ENCODE results near the gene ATP2A3. TPM values are rescaled to one million over a fixed set of nuclear protein-coding genes. Genes with fewer than 3 reads are reported as not detected.

The ATP2A3 gene
- total RNA-seq, 1 experiment from 2014 or later = 3.3 TPM

DNA sequence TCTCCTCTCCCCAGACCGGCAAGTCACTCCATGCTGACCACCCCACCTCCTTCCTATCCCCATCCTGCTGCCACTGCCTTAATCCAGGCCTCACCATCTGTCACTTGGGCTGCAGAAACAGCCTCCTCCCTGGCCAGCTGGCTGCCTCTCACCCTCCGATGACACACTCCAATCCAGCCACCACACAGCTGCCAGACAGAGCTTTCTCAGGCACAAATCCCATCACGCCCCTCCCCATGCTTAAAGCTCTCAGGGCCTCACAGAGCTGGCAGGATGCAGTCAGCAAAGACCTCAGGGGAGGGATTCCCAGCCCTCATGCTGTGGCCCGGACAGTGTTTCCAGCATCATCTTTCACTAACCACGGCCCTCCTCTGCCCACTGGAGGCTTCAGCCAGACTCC lies 85.1 kb downstream of the ATP2A3 start:
- intact Hi-C loops (cut with micrococcal nuclease) = no loop called here
- no peak overlapping the region for H2AFZ ChIP-seq (ENCODE audit: low read length)
- ATAC-seq (no peak), DNase-seq (no peak)
- H3K4me3 ChIP-seq (ENCODE audit: low read length) = no peak overlapping the region
- no peaks in the 10 kb centered on the region for H3K9me3 ChIP-seq (ENCODE audit: low read length)
- no peaks in the 10 kb centered on the region for H3K79me2 ChIP-seq (ENCODE audit: low read length)
- no peak overlapping the region for H3K9ac ChIP-seq (ENCODE audit: low read length)
- H3F3A ChIP-seq (ENCODE audit: low read length, unreplicated experiment) = no peaks in the 10 kb centered on the region
- H3K9me2 ChIP-seq (replicated peaks; ENCODE audit: low read length) = no peaks in the 10 kb centered on the region
- CTCF ChIA-PET = no interaction called here
- H3K4me1 ChIP-seq (ENCODE audit: insufficient read depth, low read length) = no peaks in the 10 kb centered on the region
- H3K27ac ChIP-seq (ENCODE audit: low read length) = no peak overlapping the region
- no peaks in the 10 kb centered on the region for H3K27me3 ChIP-seq (ENCODE audit: low read length)
- H3K36me3 ChIP-seq (ENCODE audit: low read depth, low read length) = peaks cover under 1% of the 10 kb centered on the region
- no TSS peak for BruUV-seq (replicated peaks)
- POLR2A ChIA-PET (ENCODE audit: unreplicated experiment) = no interaction called here
- no peak overlapping the region for H3K4me2 ChIP-seq (ENCODE audit: low read length)
- no peaks in the 10 kb centered on the region for H4K20me1 ChIP-seq (ENCODE audit: low read length)
- TF ChIP-seq EZH2phosphoT487 (IDR thresholded peaks at IDR 0.05; ENCODE audit: borderline replicate concordance, low read length) (no peak), EZH2 (IDR thresholded peaks at IDR 0.05; ENCODE audit: low read length, unreplicated experiment) (no peak)
- TF ChIP-seq, protein P1, sequence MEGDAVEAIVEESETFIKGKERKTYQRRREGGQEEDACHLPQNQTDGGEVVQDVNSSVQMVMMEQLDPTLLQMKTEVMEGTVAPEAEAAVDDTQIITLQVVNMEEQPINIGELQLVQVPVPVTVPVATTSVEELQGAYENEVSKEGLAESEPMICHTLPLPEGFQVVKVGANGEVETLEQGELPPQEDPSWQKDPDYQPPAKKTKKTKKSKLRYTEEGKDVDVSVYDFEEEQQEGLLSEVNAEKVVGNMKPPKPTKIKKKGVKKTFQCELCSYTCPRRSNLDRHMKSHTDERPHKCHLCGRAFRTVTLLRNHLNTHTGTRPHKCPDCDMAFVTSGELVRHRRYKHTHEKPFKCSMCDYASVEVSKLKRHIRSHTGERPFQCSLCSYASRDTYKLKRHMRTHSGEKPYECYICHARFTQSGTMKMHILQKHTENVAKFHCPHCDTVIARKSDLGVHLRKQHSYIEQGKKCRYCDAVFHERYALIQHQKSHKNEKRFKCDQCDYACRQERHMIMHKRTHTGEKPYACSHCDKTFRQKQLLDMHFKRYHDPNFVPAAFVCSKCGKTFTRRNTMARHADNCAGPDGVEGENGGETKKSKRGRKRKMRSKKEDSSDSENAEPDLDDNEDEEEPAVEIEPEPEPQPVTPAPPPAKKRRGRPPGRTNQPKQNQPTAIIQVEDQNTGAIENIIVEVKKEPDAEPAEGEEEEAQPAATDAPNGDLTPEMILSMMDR (conservative IDR thresholded peaks at IDR 0.05; ENCODE audit: low read depth, low read length) = no peak

DNA sequence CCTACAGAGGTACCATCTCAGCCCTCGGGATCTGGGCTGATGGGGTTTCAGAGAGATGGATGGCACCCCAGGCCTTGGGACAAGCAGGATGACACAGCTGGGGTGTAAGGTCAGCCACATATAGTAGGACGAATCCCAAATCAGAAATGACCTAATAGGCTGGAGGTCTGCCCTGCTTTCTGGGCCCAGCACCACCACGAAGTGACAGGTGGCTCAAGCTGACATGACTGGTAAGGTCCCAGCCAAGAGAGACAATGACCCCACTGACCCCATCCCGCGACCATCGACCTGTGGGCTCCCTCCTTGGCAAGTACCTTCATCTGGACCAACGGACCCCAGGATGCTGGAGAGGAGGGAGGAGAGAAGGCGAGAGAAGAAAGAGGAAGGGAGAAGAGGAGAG lies 87.0 kb downstream of the ATP2A3 start:
- Histone ChIP-seq H3K27me3 (ENCODE audit: low read length) (no peaks in the 10 kb centered on the region), H3K9me2 (replicated peaks; ENCODE audit: low read length) (no peaks in the 10 kb centered on the region), H4K20me1 (ENCODE audit: low read length) (no peaks in the 10 kb centered on the region), H3F3A (ENCODE audit: low read length, unreplicated experiment) (no peaks in the 10 kb centered on the region), H2AFZ (ENCODE audit: low read length) (no peak overlapping the region), H3K4me3 (ENCODE audit: low read length) (no peak overlapping the region), H3K9ac (ENCODE audit: low read length) (no peak overlapping the region), H3K4me2 (ENCODE audit: low read length) (no peak overlapping the region), H3K36me3 (ENCODE audit: low read depth, low read length) (peaks cover 4% of the 10 kb centered on the region), H3K27ac (ENCODE audit: low read length) (no peak overlapping the region), H3K9me3 (ENCODE audit: low read length) (no peaks in the 10 kb centered on the region), H3K4me1 (ENCODE audit: insufficient read depth, low read length) (no peaks in the 10 kb centered on the region), H3K79me2 (ENCODE audit: low read length) (no peaks in the 10 kb centered on the region)
- TF ChIP-seq EZH2phosphoT487 (IDR thresholded peaks at IDR 0.05; ENCODE audit: borderline replicate concordance, low read length) (no peak), EZH2 (IDR thresholded peaks at IDR 0.05; ENCODE audit: low read length, unreplicated experiment) (no peak)
- TF ChIP-seq, protein P1 (conservative IDR thresholded peaks at IDR 0.05; ENCODE audit: low read depth, low read length) = no peak
- POLR2A ChIA-PET (ENCODE audit: unreplicated experiment) = no interaction called here
- intact Hi-C loops (cut with micrococcal nuclease) = no loop called here
- DNase-seq (no peak), ATAC-seq (no peak)
- CTCF ChIA-PET = no interaction called here
- no TSS peak for BruUV-seq (replicated peaks)

DNA sequence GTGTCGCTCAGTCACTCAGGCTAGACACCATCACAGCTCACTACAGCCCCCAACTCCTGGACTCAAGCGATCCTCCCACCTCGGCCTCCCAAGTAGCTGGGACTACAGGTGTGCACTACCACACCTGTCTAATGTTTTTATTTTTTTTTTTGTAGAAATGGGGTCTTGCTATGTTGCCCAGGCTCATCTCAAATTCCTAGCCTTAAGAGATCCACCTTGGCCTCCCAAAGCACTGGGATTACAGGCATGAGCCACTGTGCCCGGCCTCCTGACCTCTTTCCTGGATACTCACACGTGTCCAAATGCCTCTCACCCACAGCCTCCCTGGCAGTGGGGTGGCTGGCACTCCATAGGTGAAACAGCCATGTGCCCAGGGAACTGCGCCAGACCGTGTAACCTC lies 88.9 kb downstream of the ATP2A3 start:
- TF ChIP-seq EZH2phosphoT487 (IDR thresholded peaks at IDR 0.05; ENCODE audit: borderline replicate concordance, low read length) (no peak), EZH2 (IDR thresholded peaks at IDR 0.05; ENCODE audit: low read length, unreplicated experiment) (no peak)
- TF ChIP-seq, protein P1 (conservative IDR thresholded peaks at IDR 0.05; ENCODE audit: low read depth, low read length) = no peak
- no peak overlapping the region for H3K4me3 ChIP-seq (ENCODE audit: low read length)
- no peak overlapping the region for H3K27ac ChIP-seq (ENCODE audit: low read length)
- ATAC-seq (no peak), DNase-seq (no peak)
- H3K9ac ChIP-seq (ENCODE audit: low read length) = no peak overlapping the region
- ChIA-PET CTCF (no interaction called here), POLR2A (ENCODE audit: unreplicated experiment) (no interaction called here)
- no peaks in the 10 kb centered on the region for H3K4me1 ChIP-seq (ENCODE audit: insufficient read depth, low read length)
- H4K20me1 ChIP-seq (ENCODE audit: low read length) = no peaks in the 10 kb centered on the region
- no peak overlapping the region for H3K4me2 ChIP-seq (ENCODE audit: low read length)
- H3K9me2 ChIP-seq (replicated peaks; ENCODE audit: low read length) = no peaks in the 10 kb centered on the region
- BruUV-seq (replicated peaks) = no TSS peak
- H3F3A ChIP-seq (ENCODE audit: low read length, unreplicated experiment) = no peaks in the 10 kb centered on the region
- H3K27me3 ChIP-seq (ENCODE audit: low read length) = no peaks in the 10 kb centered on the region
- H3K79me2 ChIP-seq (ENCODE audit: low read length) = no peaks in the 10 kb centered on the region
- intact Hi-C loops (cut with micrococcal nuclease) = no loop called here
- H3K36me3 ChIP-seq (ENCODE audit: low read depth, low read length) = peaks cover 4% of the 10 kb centered on the region
- H2AFZ ChIP-seq (ENCODE audit: low read length) = no peak overlapping the region
- H3K9me3 ChIP-seq (ENCODE audit: low read length) = no peaks in the 10 kb centered on the region

Other genes with a start within 250 kb of the ATP2A3 start
- gene HASPIN, start 240.5 kb downstream of the ATP2A3 start, total RNA-seq (2014; rRNA removed) = 10.6 and 12.7 TPM in 2 replicates
- 29.7 and 42.0 TPM in 2 replicates for gene ITGAE, start 163.2 kb downstream of the ATP2A3 start, total RNA-seq (2014; rRNA removed)
- gene NCBP3, start 118.2 kb downstream of the ATP2A3 start, total RNA-seq (2014; rRNA removed) = 17.3 and 21.0 TPM in 2 replicates
- gene CAMKK1, start 71.4 kb downstream of the ATP2A3 start, total RNA-seq (2014; rRNA removed) = 10.1 and 12.4 TPM in 2 replicates
- gene P2RX1, start 48.0 kb downstream of the ATP2A3 start, total RNA-seq (2014; rRNA removed) = not detected in 2 replicates
- 19.7 and 22.7 TPM in 2 replicates for gene ZZEF1, start 178.6 kb upstream of the ATP2A3 start, total RNA-seq (2014; rRNA removed)
- gene CYB5D2, start 178.8 kb upstream of the ATP2A3 start, total RNA-seq (2014; rRNA removed) = 17.5 and 20.7 TPM in 2 replicates